Stomach (tissue), 9 donors: ENCODE results near the gene GRB10. TPM values are rescaled to one million over a fixed set of nuclear protein-coding genes. Genes with fewer than 3 reads are reported as not detected.

Experiments used
- DNase-seq, 2 donors: peaks; one replicate each; pipeline versions ENCODE4 v3.0.0 to v3.0.0-alpha.2; 2013 to 2019
- H3K27ac ChIP-seq, 5 donors: fragments of 200-600 bp in 4 of 5; sonication (generic) in 4 of 5; one replicate each; pipeline ENCODE4 v1.5.1; 2013 to 2019; ENCODE audit warnings: mild to moderate bottlenecking in 1 of 5, moderate library complexity in 1 of 5
- H3K27me3 ChIP-seq, 3 donors: fragments of 200-600 bp; sonication (generic); one replicate each; pipeline ENCODE4 v1.5.1; 2017 to 2019; ENCODE audit warnings: mixed run types in 1 of 3
- H3K36me3 ChIP-seq, 4 donors: fragments of 200-600 bp; sonication (generic); 1 replicate in 3 of 4; 2 replicates in 1 of 4; pipeline ENCODE4 v1.5.1; 2016 to 2019
- H3K4me1 ChIP-seq, 4 donors: fragments of 200-600 bp; sonication (generic); one replicate each; pipeline ENCODE4 v1.5.1; 2016 to 2019
- H3K4me3 ChIP-seq, 4 donors: fragments of 200-600 bp; sonication (generic) in 3 of 4; one replicate each; pipeline ENCODE4 v1.5.1; 2016 to 2019; ENCODE audit warnings: mild to moderate bottlenecking in 1 of 4
- H3K9me3 ChIP-seq, 4 donors: fragments of 200-600 bp; sonication (generic); one replicate each; pipeline ENCODE4 v1.5.1; 2016 to 2019
- EP300 ChIP-seq: sonication (generic); formaldehyde crosslinking; IDR thresholded peaks from one replicate; pipeline ENCODE4 v1.6.1; 2017; ENCODE audit warnings: antibody characterized with exemption
- POLR2A ChIP-seq, 4 donors: fragments of 450-650 bp; IDR thresholded peaks; one replicate each; pipeline ENCODE4 v1.6.1; 2016; ENCODE audit warnings: antibody characterized with exemption in 4 of 4, control low read depth in 2 of 4, mild to moderate bottlenecking in 1 of 4, moderate library complexity in 1 of 4
- POLR2AphosphoS5 ChIP-seq, 3 donors: sonication (generic); formaldehyde crosslinking; IDR thresholded peaks; one replicate each; pipeline ENCODE4 v1.6.1; 2016; ENCODE audit warnings: antibody characterized with exemption in 3 of 3
- WGBS, 5 donors: extraction: QIAGEN DNeasy Blood & Tissue Kit in 3 of 5; methylation state at CpG; one replicate each; pipeline versions ENCODE4 v1.1.5 to v1.1.7; 2013 to 2018; 5-methylcytosine and 5-hydroxymethylcytosine counted together
- intact Hi-C: fragments of 100-400 bp; cut with DNase I; formaldehyde crosslinking; loops from one replicate; pipeline ENCODE4 v1.15.1; 2023; ENCODE audit warnings: low total_unique reads
- polyA plus RNA-seq, 3 donors: library from polyadenylated mRNA; stranded (reverse); fragments of 200-250 nt; gene quantifications; one replicate each; pipeline ENCODE4 v1.2.3, GENCODE V29; 2013
- total RNA-seq, 5 donors: library from RNA; depleted of rRNA; stranded (reverse); fragments of >200 nt; gene quantifications; one replicate each; pipeline versions ENCODE4 v1.1.0 to v1.2.3, GENCODE V29; 2014 to 2016
- TF ChIP-seq, protein P1 (sequence below), 7 experiments: fragments of 450-650 bp in 4 of 7; fragments of 200-600 bp in 3 of 7; sonication (generic) in 3 of 7; IDR thresholded peaks; one replicate each; pipeline ENCODE4 v1.5.1; 2016 to 2019; ENCODE audit warnings: antibody characterized with exemption in 7 of 7, control low read depth in 2 of 7, mild to moderate bottlenecking in 1 of 7
- donor health status: healthy with polysubstance abuse.
- donor health status: Bipolar disorder and iron deficiency.
- donor health status: healthy.

GRB10 gene
- total and polyA plus RNA-seq, 8 donors = 10.2 to 84.9 (median 49.6) TPM

DNA sequence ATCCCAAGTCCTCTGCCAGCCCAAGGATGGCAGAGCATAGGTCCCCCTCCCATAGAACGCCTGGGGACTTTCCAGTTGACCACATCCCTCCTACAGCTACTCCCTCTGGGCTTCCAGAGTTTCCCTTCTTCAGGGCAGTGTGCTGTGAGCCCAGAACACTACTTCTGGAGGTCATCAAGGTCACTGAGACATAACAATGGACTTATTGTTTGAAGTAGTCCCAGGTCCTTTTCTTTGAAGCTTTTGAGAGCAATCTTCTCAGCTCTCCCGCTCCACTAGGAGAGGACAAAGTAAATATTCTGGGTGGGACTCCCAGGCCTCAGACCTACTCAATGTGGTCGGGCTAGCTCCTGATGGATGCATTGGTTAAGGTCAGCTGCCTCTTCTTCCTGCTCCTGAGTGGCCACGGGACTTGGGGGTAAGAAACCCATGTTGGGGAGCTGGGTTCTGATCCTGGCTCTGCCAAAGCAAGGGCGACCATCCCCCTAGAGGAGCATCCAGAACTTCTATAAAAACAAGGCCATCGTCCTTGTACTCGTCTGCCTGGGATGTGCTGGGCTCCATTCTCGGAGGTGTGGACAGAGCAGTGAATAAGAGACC, 134.0 kb downstream of the GRB10 start:
- TF ChIP-seq POLR2AphosphoS5 (IDR thresholded peaks at IDR 0.05) (no peak), POLR2A (IDR thresholded peaks at IDR 0.05) (no peak), EP300 (no peak)
- TF ChIP-seq, protein P1, sequence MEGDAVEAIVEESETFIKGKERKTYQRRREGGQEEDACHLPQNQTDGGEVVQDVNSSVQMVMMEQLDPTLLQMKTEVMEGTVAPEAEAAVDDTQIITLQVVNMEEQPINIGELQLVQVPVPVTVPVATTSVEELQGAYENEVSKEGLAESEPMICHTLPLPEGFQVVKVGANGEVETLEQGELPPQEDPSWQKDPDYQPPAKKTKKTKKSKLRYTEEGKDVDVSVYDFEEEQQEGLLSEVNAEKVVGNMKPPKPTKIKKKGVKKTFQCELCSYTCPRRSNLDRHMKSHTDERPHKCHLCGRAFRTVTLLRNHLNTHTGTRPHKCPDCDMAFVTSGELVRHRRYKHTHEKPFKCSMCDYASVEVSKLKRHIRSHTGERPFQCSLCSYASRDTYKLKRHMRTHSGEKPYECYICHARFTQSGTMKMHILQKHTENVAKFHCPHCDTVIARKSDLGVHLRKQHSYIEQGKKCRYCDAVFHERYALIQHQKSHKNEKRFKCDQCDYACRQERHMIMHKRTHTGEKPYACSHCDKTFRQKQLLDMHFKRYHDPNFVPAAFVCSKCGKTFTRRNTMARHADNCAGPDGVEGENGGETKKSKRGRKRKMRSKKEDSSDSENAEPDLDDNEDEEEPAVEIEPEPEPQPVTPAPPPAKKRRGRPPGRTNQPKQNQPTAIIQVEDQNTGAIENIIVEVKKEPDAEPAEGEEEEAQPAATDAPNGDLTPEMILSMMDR (IDR thresholded peaks at IDR 0.05) = no peak
- H3K36me3 ChIP-seq = peaks cover 0 to 3% (median 0%) of the 10 kb centered on the region in 4 donors
- 76 to 86% (median 79%) methylated on average over 7 to 8 of the region's 8 CpGs for WGBS, 5 donors
- no peak overlapping the region for H3K4me3 ChIP-seq
- H3K4me1 ChIP-seq = peaks cover 6 to 15% (median 9%) of the 10 kb centered on the region in 4 donors
- H3K27me3 ChIP-seq = no peaks in the 10 kb centered on the region
- intact Hi-C loops = no loop called here
- no peaks in the 10 kb centered on the region for H3K9me3 ChIP-seq
- H3K27ac ChIP-seq = no peak overlapping the region
- peak in 1 of 2 donors; percentile 16 for DNase-seq

DNA sequence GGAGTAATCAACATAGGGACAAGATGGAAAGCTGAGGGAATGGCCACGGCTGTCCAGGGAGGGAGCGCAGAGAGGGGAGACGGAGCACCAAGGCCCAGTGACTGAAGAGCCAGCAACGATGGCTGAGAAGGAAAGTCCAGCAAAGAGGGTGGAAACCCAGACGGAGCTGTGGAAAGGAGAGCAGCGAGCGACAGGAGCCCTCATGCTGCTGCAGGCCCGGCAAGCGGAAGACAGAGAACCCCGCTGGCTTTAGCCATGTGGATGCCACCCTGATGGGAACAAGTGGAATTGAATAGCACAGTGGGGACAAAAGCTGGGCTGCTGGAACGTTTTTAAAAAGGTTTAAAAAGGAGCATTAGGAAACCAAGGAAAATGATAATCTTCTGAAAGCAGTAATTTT, 134.6 kb downstream of the GRB10 start:
- TF ChIP-seq, protein P1 (IDR thresholded peaks at IDR 0.05) = no peak
- TF ChIP-seq POLR2A (IDR thresholded peaks at IDR 0.05) (no peak), EP300 (no peak), POLR2AphosphoS5 (IDR thresholded peaks at IDR 0.05) (no peak)
- 92 to 97% (median 95%) methylated on average over 11 of the region's 11 CpGs for WGBS, 5 donors
- DNase-seq = no peak
- Histone ChIP-seq H3K36me3 (peaks cover 0 to 7% (median 0%) of the 10 kb centered on the region in 4 donors), H3K4me1 (peaks cover under 1 to 9% (median 3%) of the 10 kb centered on the region in 4 donors), H3K9me3 (no peaks in the 10 kb centered on the region), H3K4me3 (no peak overlapping the region), H3K27ac (no peak overlapping the region), H3K27me3 (no peaks in the 10 kb centered on the region)
- intact Hi-C loops = no loop called here

DNA sequence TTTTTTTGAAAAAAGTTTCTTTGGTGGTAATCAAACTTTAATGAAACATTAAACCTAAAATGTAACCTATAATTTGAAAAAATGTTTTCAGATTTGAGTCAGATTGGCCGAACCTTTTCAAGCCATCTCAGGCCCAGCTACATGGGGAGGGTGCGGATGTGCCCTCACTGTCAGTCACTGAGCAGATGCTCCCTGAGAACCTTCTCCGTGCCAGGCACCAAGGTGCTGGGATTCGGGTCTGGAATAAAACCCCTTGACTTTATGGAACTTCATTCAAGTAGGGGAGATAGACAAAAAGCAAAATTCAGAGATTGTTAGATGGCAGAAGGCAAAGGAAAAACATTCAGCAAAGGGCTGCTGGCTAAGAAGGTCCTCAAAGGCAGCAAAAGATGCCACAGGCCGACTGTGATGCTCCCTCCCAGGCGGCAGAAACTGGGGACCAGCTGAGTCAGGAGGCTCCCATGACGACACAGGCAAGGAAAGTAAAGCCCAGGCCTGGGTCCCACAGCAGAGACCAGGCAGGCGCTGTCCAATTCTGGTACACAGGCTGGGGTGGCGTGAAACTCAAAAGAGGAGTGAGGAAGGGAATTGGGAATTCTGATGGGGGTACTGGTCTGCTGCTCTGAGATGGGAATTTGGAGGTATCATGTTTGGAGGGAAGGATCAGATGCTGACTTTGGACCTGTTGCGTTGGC, 135.3 kb downstream of the GRB10 start:
- Histone ChIP-seq H3K27me3 (no peaks in the 10 kb centered on the region), H3K36me3 (peaks cover 0 to 7% (median 0%) of the 10 kb centered on the region in 4 donors), H3K4me1 (peaks cover 0 to 3% (median 0%) of the 10 kb centered on the region in 4 donors), H3K27ac (no peak overlapping the region), H3K9me3 (no peaks in the 10 kb centered on the region), H3K4me3 (no peak overlapping the region)
- DNase-seq = no peak
- WGBS, 5 donors = 91 to 96% (median 95%) methylated on average over 10 of the region's 10 CpGs
- TF ChIP-seq EP300 (no peak), POLR2AphosphoS5 (IDR thresholded peaks at IDR 0.05) (no peak), POLR2A (IDR thresholded peaks at IDR 0.05) (no peak)
- TF ChIP-seq, protein P1 (IDR thresholded peaks at IDR 0.05) = no peak
- intact Hi-C loops = no loop called here

DNA sequence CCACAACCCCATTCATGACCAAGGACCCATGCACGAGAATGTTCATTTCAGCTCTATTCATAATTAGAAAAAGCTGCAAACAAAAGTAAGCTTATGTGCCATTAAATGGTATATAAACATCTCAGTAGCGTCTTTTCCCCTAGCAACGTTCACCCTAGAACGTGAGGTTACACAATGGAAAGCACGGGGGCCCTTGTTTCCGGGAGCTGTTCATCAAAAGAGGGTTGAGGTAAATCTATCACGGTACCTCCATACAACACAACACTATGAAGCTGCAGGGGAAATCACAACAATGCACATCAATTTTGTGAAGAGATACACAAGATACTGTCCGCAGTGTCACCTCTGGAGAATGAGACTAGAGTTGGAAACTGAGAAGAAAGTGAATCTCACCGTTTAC, 136.6 kb downstream of the GRB10 start:
- H3K4me3 ChIP-seq = no peak overlapping the region
- DNase-seq = no peak
- no peak for TF ChIP-seq EP300
- TF ChIP-seq, protein P1 (IDR thresholded peaks at IDR 0.05) = no peak
- no peak for TF ChIP-seq POLR2AphosphoS5 (IDR thresholded peaks at IDR 0.05)
- WGBS, 5 donors = 90 to 95% (median 93%) methylated on average over 9 of the region's 9 CpGs
- H3K27me3 ChIP-seq = no peaks in the 10 kb centered on the region
- H3K9me3 ChIP-seq = no peaks in the 10 kb centered on the region
- intact Hi-C loops = no loop called here
- peaks cover 0 to 7% (median 0%) of the 10 kb centered on the region in 4 donors for H3K36me3 ChIP-seq
- H3K27ac ChIP-seq = no peak overlapping the region
- peaks cover 0 to 10% (median 7%) of the 10 kb centered on the region in 4 donors for H3K4me1 ChIP-seq
